ENCODE measurements around the gene PLXNA4. TPM values are rescaled to one million over a fixed set of nuclear protein-coding genes. Genes with fewer than 3 reads are reported as not detected.

PLXNA4 gene
- total RNA-seq, 1 donor from 2014 or later = 3.5 TPM

DNA sequence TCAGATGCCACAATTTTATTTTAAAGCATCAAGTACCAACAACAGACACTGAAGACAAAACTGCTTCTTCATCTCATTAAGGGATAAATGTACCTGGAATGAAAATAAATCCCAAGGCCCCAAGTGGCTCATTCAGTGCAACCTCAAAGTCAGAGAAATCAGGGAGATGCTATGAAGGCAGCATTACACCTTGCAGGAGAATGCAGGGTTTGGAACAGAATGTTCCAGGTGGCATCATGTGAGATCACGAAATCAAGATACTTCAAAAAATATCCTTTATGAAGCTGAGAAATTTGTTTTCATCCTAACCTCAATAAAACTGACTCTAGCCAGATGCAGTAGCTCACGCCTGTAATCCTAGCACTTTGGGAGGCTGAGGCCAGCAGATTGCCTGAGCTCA is 477.1 kb downstream of the PLXNA4 start:
- H3K9me3 Mint-ChIP-seq (ENCODE audit: unreplicated experiment) = no peaks in the 10 kb centered on the region
- H3K36me3 Mint-ChIP-seq (ENCODE audit: low read depth, unreplicated experiment) = no peaks in the 10 kb centered on the region
- no peak overlapping the region for H3K27ac Mint-ChIP-seq (ENCODE audit: unreplicated experiment)
- no peak overlapping the region for H3K4me3 Mint-ChIP-seq (ENCODE audit: unreplicated experiment)
- H3K4me1 Mint-ChIP-seq (ENCODE audit: unreplicated experiment) = peaks cover 22% of the 10 kb centered on the region
- H3K27me3 Mint-ChIP-seq (ENCODE audit: unreplicated experiment) = no peaks in the 10 kb centered on the region
- DNase-seq (ENCODE audit: low spot score) = no peak
- no peak for TF ChIP-seq CTCF (IDR thresholded peaks at IDR 0.05; ENCODE audit: unreplicated experiment)

DNA sequence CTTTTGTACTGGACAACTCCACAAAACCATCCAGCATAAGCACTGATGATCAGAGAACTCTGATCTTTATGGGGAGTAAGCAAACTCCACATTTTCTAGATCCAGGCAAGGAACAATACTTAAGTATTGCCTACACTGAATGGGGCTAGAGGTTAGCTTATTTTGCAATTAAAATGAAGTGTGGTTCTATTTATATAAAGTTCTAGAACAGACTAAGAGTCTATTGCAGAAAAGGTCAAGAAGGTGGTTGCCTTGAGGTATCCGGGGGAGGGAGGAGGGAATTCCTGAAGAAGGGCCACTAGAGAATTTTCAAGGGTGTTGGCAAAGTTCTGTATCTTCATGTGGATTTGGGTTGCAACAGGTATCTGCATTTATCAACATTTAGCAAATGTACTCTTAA is 477.9 kb downstream of the PLXNA4 start:
- no peak for DNase-seq (ENCODE audit: low spot score)
- H3K9me3 Mint-ChIP-seq (ENCODE audit: unreplicated experiment) = no peaks in the 10 kb centered on the region
- peaks cover 22% of the 10 kb centered on the region for H3K4me1 Mint-ChIP-seq (ENCODE audit: unreplicated experiment)
- H3K36me3 Mint-ChIP-seq (ENCODE audit: low read depth, unreplicated experiment) = no peaks in the 10 kb centered on the region
- H3K4me3 Mint-ChIP-seq (ENCODE audit: unreplicated experiment) = no peak overlapping the region
- H3K27ac Mint-ChIP-seq (ENCODE audit: unreplicated experiment) = no peak overlapping the region
- no peaks in the 10 kb centered on the region for H3K27me3 Mint-ChIP-seq (ENCODE audit: unreplicated experiment)
- TF ChIP-seq CTCF (IDR thresholded peaks at IDR 0.05; ENCODE audit: unreplicated experiment) = no peak

- H3K27me3 Mint-ChIP-seq (ENCODE audit: unreplicated experiment) = no peaks in the 10 kb centered on the region
- no peak overlapping the region for H3K27ac Mint-ChIP-seq (ENCODE audit: unreplicated experiment)
- H3K4me3 Mint-ChIP-seq (ENCODE audit: unreplicated experiment) = no peak overlapping the region
- peaks cover 22% of the 10 kb centered on the region for H3K4me1 Mint-ChIP-seq (ENCODE audit: unreplicated experiment)
- no peaks in the 10 kb centered on the region for H3K9me3 Mint-ChIP-seq (ENCODE audit: unreplicated experiment)
- no peak for TF ChIP-seq CTCF (IDR thresholded peaks at IDR 0.05; ENCODE audit: unreplicated experiment)
- H3K36me3 Mint-ChIP-seq (ENCODE audit: low read depth, unreplicated experiment) = no peaks in the 10 kb centered on the region
- no peak for DNase-seq (ENCODE audit: low spot score)
Measured at GRCh38 chr7:132097550-132098134, 478.6 kb downstream of the PLXNA4 start.

- no peaks in the 10 kb centered on the region for H3K9me3 Mint-ChIP-seq (ENCODE audit: unreplicated experiment)
- no peaks in the 10 kb centered on the region for H3K36me3 Mint-ChIP-seq (ENCODE audit: low read depth, unreplicated experiment)
- no peak for DNase-seq (ENCODE audit: low spot score)
- H3K4me1 Mint-ChIP-seq (ENCODE audit: unreplicated experiment) = peaks cover 25% of the 10 kb centered on the region
- no peak overlapping the region for H3K4me3 Mint-ChIP-seq (ENCODE audit: unreplicated experiment)
- no peak for TF ChIP-seq CTCF (IDR thresholded peaks at IDR 0.05; ENCODE audit: unreplicated experiment)
- no peaks in the 10 kb centered on the region for H3K27me3 Mint-ChIP-seq (ENCODE audit: unreplicated experiment)
- no peak overlapping the region for H3K27ac Mint-ChIP-seq (ENCODE audit: unreplicated experiment)
Measured at GRCh38 chr7:132095111-132095765, 481.0 kb downstream of the PLXNA4 start.

GRCh38 chr7:132092106-132092505 is 484.2 kb downstream of the PLXNA4 start:
- Mint-ChIP-seq H3K36me3 (ENCODE audit: low read depth, unreplicated experiment) (no peaks in the 10 kb centered on the region), H3K27me3 (ENCODE audit: unreplicated experiment) (peaks cover 2% of the 10 kb centered on the region), H3K4me1 (ENCODE audit: unreplicated experiment) (peaks cover 18% of the 10 kb centered on the region), H3K4me3 (ENCODE audit: unreplicated experiment) (no peak overlapping the region), H3K9me3 (ENCODE audit: unreplicated experiment) (no peaks in the 10 kb centered on the region), H3K27ac (ENCODE audit: unreplicated experiment) (no peak overlapping the region)
- no peak for TF ChIP-seq CTCF (IDR thresholded peaks at IDR 0.05; ENCODE audit: unreplicated experiment)
- DNase-seq (ENCODE audit: low spot score) = no peak

Data from endothelial cell (in vitro differentiated cells).